WI38 (cell line): ENCODE results near the gene STK33.

Experiments used
- H3K4me3 ChIP-seq: 2 replicates; pipeline ENCODE4 v1.5.1; 2011; ENCODE audit warnings: low read depth, mild to moderate bottlenecking, control low read depth, low read length
- CTCF ChIP-seq: IDR thresholded peaks from 2 replicates; pipeline ENCODE4 v1.5.1; 2012; ENCODE audit warnings: low read depth, mild to moderate bottlenecking, control low read depth, low read length

STK33 gene

GRCh38 chr11:8346157-8346755, 247.8 kb downstream of the STK33 start:
- no peak for TF ChIP-seq CTCF
- no peak overlapping the region for H3K4me3 ChIP-seq

GRCh38 chr11:8345179-8345578, 248.8 kb downstream of the STK33 start:
- no peak overlapping the region for H3K4me3 ChIP-seq

GRCh38 chr11:8344346-8344745, 249.7 kb downstream of the STK33 start:
- no peak for TF ChIP-seq CTCF

More at GRCh38 chr11:8345179-8345578, 248.8 kb downstream of the STK33 start:
- TF ChIP-seq CTCF = no peak

GRCh38 chr11:8342821-8343681, 251.0 kb downstream of the STK33 start:
- no peak for TF ChIP-seq CTCF
- H3K4me3 ChIP-seq = no peak overlapping the region

More at GRCh38 chr11:8344346-8344745, 249.7 kb downstream of the STK33 start:
- no peak overlapping the region for H3K4me3 ChIP-seq

- no peak overlapping the region for H3K4me3 ChIP-seq
- no peak for TF ChIP-seq CTCF
These were observed 252.0 kb downstream of the STK33 start for GRCh38 chr11:8341996-8342395.
